HepG2 (cell line): ENCODE data around the gene PBX2. TPM values are rescaled to one million over a fixed set of nuclear protein-coding genes. Genes with fewer than 3 reads are reported as not detected.

Experiments used
- CREM ChIP-seq, 2 experiments: sonication (generic) in 1 of 2; formaldehyde crosslinking in 1 of 2; IDR thresholded peaks; 2 replicates each; pipeline versions ENCODE4 v1.4.0 to v1.6.1; 2016 to 2020; ENCODE audit warnings: antibody characterized with exemption in 1 of 2, mild to moderate bottlenecking in 1 of 2, missing genetic modification reagents in 1 of 2
- CTCF ChIP-seq: sonication (generic); formaldehyde crosslinking; IDR thresholded peaks from 2 replicates; pipeline ENCODE4 v1.5.0; 2020; ENCODE audit warnings: mild to moderate bottlenecking, missing genetic modification reagents, moderate library complexity
- HOXA3 ChIP-seq: sonication (generic); formaldehyde crosslinking; IDR thresholded peaks from 2 replicates; pipeline ENCODE4 v1.5.0; 2020; ENCODE audit warnings: missing genetic modification reagents
- JDP2 ChIP-seq: sonication (generic); formaldehyde crosslinking; IDR thresholded peaks from 2 replicates; pipeline ENCODE4 v1.8.1; 2022; ENCODE audit warnings: missing genetic modification reagents, borderline replicate concordance
- NFE2 ChIP-seq: sonication (generic); formaldehyde crosslinking; IDR thresholded peaks from 2 replicates; pipeline ENCODE4 v1.4.0; 2020; ENCODE audit warnings: missing genetic modification reagents
- PLRG1 ChIP-seq: fragments of 450-650 bp; conservative IDR thresholded peaks from 2 replicates; pipeline ENCODE4 v1.6.1; 2016
- PLSCR1 ChIP-seq: sonication (generic); formaldehyde crosslinking; IDR thresholded peaks from 2 replicates; pipeline ENCODE4 v1.5.0; 2020; ENCODE audit warnings: missing genetic modification reagents, mild to moderate bottlenecking, borderline replicate concordance
- POLR2A ChIP-seq, 2 experiments: IDR thresholded peaks; 2 replicates each; pipeline ENCODE4 v1.6.1; 2011; ENCODE audit warnings: low read depth in 2 of 2, low read length in 2 of 2, mild to moderate bottlenecking in 1 of 2, moderate library complexity in 1 of 2; ENCODE audit not compliant: insufficient read depth in 1 of 2
- PRPF4 ChIP-seq: fragments of 200-400 bp; formaldehyde crosslinking; IDR thresholded peaks from 2 replicates; pipeline ENCODE4 v1.6.1; 2016; ENCODE audit warnings: low read length, low read depth; ENCODE audit not compliant: poor library complexity, severe bottlenecking
- SMC3 ChIP-seq: IDR thresholded peaks from 2 replicates; pipeline ENCODE4 v1.6.1; 2011; ENCODE audit warnings: low read length, improper control_type of control experiment
- TAF15 ChIP-seq: fragments of 200-400 bp; formaldehyde crosslinking; IDR thresholded peaks from one replicate; pipeline ENCODE4 v1.6.1; 2018; ENCODE audit warnings: mild to moderate bottlenecking, low read depth, low read length; ENCODE audit not compliant: poor library complexity, severe bottlenecking
- ZNF652 ChIP-seq: IDR thresholded peaks from 2 replicates; pipeline ENCODE4 v1.6.1; 2016; ENCODE audit warnings: low read depth, borderline replicate concordance
- polyA plus RNA-seq, 8 experiments: library from polyadenylated mRNA; depleted of rRNA in 3 of 8; stranded (reverse) in 7 of 8; unstranded in 1 of 8; fragments of >200 nt; fragmentation: Illumina TruSeq in 4 of 8; extraction: Trizol in 4 of 8; gene quantifications; 2 replicates each; pipeline versions ENCODE4 v1.2.1 to v1.2.3, GENCODE V29; 2011 to 2016; ENCODE audit warnings: low read depth in 4 of 8, missing spikeins in 1 of 8, mixed read lengths in 1 of 8; ENCODE audit not compliant: insufficient read depth in 1 of 8
- total RNA-seq, 5 experiments: library from RNA; depleted of rRNA; stranded (reverse); fragments of >200 nt; fragmentation: Illumina TruSeq; extraction: Trizol; gene quantifications; 2 replicates each; pipeline ENCODE4 v1.2.3, GENCODE V29; 2016; ENCODE audit warnings: low read depth in 1 of 5
- TF ChIP-seq, protein P1 (sequence below): sonication (generic); formaldehyde crosslinking; IDR thresholded peaks from 2 replicates; pipeline ENCODE4 v1.4.0; 2020; ENCODE audit warnings: mild to moderate bottlenecking, missing genetic modification reagents, borderline replicate concordance
- TF ChIP-seq, protein P2 (sequence below): sonication (generic); formaldehyde crosslinking; IDR thresholded peaks from 2 replicates; pipeline ENCODE4 v1.4.0; 2020; ENCODE audit warnings: missing genetic modification reagents
- TF ChIP-seq, protein P3 (sequence below): sonication (generic); formaldehyde crosslinking; IDR thresholded peaks from 2 replicates; pipeline ENCODE4 v1.4.0; 2020; ENCODE audit warnings: missing genetic modification reagents
- TF ChIP-seq, protein P4 (sequence below): sonication (generic); formaldehyde crosslinking; IDR thresholded peaks from 2 replicates; pipeline ENCODE4 v1.8.1; 2023; ENCODE audit warnings: mild to moderate bottlenecking, moderate library complexity, missing genetic modification reagents

The PBX2 gene
- total and polyA plus RNA-seq, 2 of the 13 experiments (the other 11 are each of a cell fraction or from before 2014, with no cell fraction given): 42.3 to 77.8 TPM

DNA sequence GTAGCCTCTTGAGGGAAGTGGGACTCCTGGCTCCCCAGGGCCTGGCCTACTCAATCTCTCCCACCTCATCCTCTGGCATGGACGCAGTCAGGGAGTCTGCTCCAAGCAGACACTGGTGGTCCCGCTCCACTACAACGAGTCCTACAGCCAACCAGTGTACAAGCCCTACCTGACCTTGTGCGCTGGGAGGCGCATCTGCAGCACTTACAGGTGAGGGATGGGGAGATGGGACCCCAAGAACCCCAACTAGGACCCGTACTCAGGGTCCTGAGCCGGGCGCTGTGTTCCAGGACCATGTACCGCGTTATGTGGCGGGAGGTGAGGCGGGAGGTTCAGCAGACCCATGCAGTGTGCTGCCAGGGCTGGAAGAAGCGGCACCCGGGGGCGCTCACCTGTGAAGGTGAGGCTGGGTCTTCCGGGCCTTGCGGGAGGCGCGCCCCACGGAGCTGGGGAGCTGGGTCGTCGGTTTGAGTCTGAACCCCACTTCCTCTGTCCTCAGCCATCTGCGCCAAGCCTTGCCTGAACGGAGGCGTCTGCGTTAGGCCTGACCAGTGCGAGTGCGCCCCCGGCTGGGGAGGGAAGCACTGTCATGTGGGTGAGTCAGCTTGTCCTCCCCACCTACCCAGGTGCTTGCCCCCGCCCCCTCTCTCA is 23.5 kb downstream of the PBX2 start (continued):
- TF ChIP-seq TAF15 (no peak), HOXA3 (CRISPR knock-in tag) (no peak), POLR2A (IDR thresholded peaks at IDR 0.05; ENCODE audit: insufficient read depth in 1 of 2, low read depth in 2 of 2, low read length in 2 of 2) (0 out of 4 replicates have a peak, but pooled peaks of 1 of the 2 experiments have one; percentile 38), PLSCR1 (no peak), JDP2 (CRISPR knock-in tag) (no peak), ZNF652 (CRISPR knock-in tag) (no peak), PRPF4 (no peak), NFE2 (CRISPR knock-in tag) (no peak), CTCF (CRISPR knock-in tag) (peak; percentile 41), PLRG1 (no peak), SMC3 (no peak), CREM (IDR thresholded peaks at IDR 0.05) (no peak), CREM (CRISPR knock-in tag; IDR thresholded peaks at IDR 0.05) (no peak)
- TF ChIP-seq, protein P1, sequence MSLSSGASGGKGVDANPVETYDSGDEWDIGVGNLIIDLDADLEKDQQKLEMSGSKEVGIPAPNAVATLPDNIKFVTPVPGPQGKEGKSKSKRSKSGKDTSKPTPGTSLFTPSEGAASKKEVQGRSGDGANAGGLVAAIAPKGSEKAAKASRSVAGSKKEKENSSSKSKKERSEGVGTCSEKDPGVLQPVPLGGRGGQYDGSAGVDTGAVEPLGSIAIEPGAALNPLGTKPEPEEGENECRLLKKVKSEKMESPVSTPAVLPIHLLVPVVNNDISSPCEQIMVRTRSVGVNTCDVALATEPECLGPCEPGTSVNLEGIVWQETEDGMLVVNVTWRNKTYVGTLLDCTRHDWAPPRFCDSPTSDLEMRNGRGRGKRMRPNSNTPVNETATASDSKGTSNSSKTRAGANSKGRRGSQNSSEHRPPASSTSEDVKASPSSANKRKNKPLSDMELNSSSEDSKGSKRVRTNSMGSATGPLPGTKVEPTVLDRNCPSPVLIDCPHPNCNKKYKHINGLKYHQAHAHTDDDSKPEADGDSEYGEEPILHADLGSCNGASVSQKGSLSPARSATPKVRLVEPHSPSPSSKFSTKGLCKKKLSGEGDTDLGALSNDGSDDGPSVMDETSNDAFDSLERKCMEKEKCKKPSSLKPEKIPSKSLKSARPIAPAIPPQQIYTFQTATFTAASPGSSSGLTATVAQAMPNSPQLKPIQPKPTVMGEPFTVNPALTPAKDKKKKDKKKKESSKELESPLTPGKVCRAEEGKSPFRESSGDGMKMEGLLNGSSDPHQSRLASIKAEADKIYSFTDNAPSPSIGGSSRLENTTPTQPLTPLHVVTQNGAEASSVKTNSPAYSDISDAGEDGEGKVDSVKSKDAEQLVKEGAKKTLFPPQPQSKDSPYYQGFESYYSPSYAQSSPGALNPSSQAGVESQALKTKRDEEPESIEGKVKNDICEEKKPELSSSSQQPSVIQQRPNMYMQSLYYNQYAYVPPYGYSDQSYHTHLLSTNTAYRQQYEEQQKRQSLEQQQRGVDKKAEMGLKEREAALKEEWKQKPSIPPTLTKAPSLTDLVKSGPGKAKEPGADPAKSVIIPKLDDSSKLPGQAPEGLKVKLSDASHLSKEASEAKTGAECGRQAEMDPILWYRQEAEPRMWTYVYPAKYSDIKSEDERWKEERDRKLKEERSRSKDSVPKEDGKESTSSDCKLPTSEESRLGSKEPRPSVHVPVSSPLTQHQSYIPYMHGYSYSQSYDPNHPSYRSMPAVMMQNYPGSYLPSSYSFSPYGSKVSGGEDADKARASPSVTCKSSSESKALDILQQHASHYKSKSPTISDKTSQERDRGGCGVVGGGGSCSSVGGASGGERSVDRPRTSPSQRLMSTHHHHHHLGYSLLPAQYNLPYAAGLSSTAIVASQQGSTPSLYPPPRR (CRISPR knock-in tag): no peak
- TF ChIP-seq, protein P2, sequence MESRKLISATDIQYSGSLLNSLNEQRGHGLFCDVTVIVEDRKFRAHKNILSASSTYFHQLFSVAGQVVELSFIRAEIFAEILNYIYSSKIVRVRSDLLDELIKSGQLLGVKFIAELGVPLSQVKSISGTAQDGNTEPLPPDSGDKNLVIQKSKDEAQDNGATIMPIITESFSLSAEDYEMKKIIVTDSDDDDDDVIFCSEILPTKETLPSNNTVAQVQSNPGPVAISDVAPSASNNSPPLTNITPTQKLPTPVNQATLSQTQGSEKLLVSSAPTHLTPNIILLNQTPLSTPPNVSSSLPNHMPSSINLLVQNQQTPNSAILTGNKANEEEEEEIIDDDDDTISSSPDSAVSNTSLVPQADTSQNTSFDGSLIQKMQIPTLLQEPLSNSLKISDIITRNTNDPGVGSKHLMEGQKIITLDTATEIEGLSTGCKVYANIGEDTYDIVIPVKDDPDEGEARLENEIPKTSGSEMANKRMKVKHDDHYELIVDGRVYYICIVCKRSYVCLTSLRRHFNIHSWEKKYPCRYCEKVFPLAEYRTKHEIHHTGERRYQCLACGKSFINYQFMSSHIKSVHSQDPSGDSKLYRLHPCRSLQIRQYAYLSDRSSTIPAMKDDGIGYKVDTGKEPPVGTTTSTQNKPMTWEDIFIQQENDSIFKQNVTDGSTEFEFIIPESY (CRISPR knock-in tag): no peak
- TF ChIP-seq, protein P3, sequence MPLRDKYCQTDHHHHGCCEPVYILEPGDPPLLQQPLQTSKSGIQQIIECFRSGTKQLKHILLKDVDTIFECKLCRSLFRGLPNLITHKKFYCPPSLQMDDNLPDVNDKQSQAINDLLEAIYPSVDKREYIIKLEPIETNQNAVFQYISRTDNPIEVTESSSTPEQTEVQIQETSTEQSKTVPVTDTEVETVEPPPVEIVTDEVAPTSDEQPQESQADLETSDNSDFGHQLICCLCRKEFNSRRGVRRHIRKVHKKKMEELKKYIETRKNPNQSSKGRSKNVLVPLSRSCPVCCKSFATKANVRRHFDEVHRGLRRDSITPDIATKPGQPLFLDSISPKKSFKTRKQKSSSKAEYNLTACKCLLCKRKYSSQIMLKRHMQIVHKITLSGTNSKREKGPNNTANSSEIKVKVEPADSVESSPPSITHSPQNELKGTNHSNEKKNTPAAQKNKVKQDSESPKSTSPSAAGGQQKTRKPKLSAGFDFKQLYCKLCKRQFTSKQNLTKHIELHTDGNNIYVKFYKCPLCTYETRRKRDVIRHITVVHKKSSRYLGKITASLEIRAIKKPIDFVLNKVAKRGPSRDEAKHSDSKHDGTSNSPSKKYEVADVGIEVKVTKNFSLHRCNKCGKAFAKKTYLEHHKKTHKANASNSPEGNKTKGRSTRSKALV (CRISPR knock-in tag): no peak
- TF ChIP-seq, protein P4, sequence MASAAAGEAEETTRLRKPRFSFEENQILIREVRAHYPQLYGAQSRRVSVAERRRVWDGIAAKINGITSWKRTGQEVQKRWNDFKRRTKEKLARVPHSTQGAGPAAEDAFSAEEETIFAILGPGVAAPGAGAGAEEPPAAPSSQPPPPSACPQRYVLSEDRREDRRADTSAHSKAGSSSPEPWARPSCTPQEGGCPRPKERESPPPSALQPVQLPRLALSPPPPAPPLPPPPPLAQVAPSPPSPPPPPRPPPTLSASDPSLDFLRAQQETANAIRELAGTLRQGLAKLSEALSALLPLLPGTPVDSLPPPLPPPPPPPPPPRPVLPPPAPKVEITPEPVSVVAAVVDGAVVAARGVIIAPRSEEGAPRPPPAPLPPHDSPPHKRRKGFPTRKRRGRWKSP (CRISPR knock-in tag): no peak
